GM10266 (cell line): Measurements from ENCODE around the gene PDSS2.

Source experiments
- DNase-seq: peaks from one replicate; pipeline ENCODE4 v3.0.0; 2012; ENCODE audit errors: extremely low spot score
- CTCF ChIP-seq: IDR thresholded peaks from 2 replicates; pipeline ENCODE4 v1.5.1; 2012; ENCODE audit warnings: mild to moderate bottlenecking, low read depth; ENCODE audit not compliant: control insufficient read depth, insufficient read depth; ENCODE audit errors: missing control alignments

Gene PDSS2

GRCh38 chr6:107132330-107132954, 326.9 kb downstream of the PDSS2 start:
- no peak for DNase-seq
- peak; percentile 38 for TF ChIP-seq CTCF

GRCh38 chr6:107129370-107129925, 329.9 kb downstream of the PDSS2 start:
- no peak for DNase-seq
- no peak for TF ChIP-seq CTCF

- DNase-seq = no peak
- TF ChIP-seq CTCF = no peak
Measured at GRCh38 chr6:107128577-107128976, 330.8 kb downstream of the PDSS2 start.

GRCh38 chr6:107128175-107128574, 331.2 kb downstream of the PDSS2 start:
- TF ChIP-seq CTCF = no peak
- DNase-seq = no peak

GRCh38 chr6:107125771-107126170, 333.6 kb downstream of the PDSS2 start:
- TF ChIP-seq CTCF = no peak
- DNase-seq = no peak

GRCh38 chr6:107124934-107125348, 334.4 kb downstream of the PDSS2 start:
- peak; percentile 13 for TF ChIP-seq CTCF
- no peak for DNase-seq

- DNase-seq = no peak
- no peak for TF ChIP-seq CTCF
Measured at GRCh38 chr6:107123501-107123900, 335.9 kb downstream of the PDSS2 start.
